IMR-90 (cell line): ENCODE data around the gene FHL2. TPM values are rescaled to one million over a fixed set of nuclear protein-coding genes. Genes with fewer than 3 reads are reported as not detected.

Experiments used
- ATAC-seq: fragments of 200-7000 bp; cut with Tn5 transposase; 2 replicates; pipeline ENCODE4 v1.9.1; 2020; ENCODE audit warnings: low read depth, mild to moderate bottlenecking, moderate library complexity
- BruUV-seq: library from RNA; stranded (reverse); fragments of 400-500 nt; replicated peaks from 2 replicates; lab custom pipeline; 2021; lab: Mats Ljungman, UMichigan
- CTCF ChIA-PET: fragments of 300-600 bp; formaldehyde crosslinking; extraction: SDS; loops from one replicate; lab custom pipeline; 2021; ENCODE audit warnings: antibody characterized with exemption; lab: Yijun Ruan, JAX
- POLR2A ChIA-PET: fragments of 300-600 bp; sonication (Branson Sonifier 250); formaldehyde crosslinking; loops from one replicate; lab custom pipeline; 2022; ENCODE audit warnings: antibody characterized with exemption; ENCODE audit not compliant: unreplicated experiment; lab: Charles Lee
- DNase-seq: peaks from one replicate; pipeline ENCODE4 v3.0.0; 2013
- H2AFZ ChIP-seq: replicated peaks from 2 replicates; pipeline ENCODE3; 2013; ENCODE audit warnings: low read length, mild to moderate bottlenecking; ENCODE audit not compliant: poor library complexity
- H2AK5ac ChIP-seq: 2 replicates; pipeline ENCODE4 v1.6.1; 2013; ENCODE audit warnings: low read depth, low read length, inconsistent platforms
- H2AK9ac ChIP-seq: replicated peaks from 2 replicates; pipeline ENCODE3; 2013; ENCODE audit warnings: mild to moderate bottlenecking, low read depth, low read length, moderate library complexity; ENCODE audit not compliant: poor library complexity
- H2BK120ac ChIP-seq: 2 replicates; pipeline ENCODE4 v1.6.1; 2013; ENCODE audit warnings: low read depth, low read length, inconsistent platforms
- H2BK15ac ChIP-seq: 3 replicates; pipeline ENCODE4 v1.6.1; 2013; ENCODE audit warnings: low read depth, low read length, inconsistent platforms
- H2BK20ac ChIP-seq: 2 replicates; pipeline ENCODE4 v1.6.1; 2013; ENCODE audit warnings: low read depth, mild to moderate bottlenecking, inconsistent platforms, low read length, moderate library complexity
- H2BK5ac ChIP-seq: 2 replicates; pipeline ENCODE4 v1.6.1; 2013; ENCODE audit warnings: mild to moderate bottlenecking, low read depth, low read length, inconsistent platforms; ENCODE audit not compliant: poor library complexity, severe bottlenecking
- H3K14ac ChIP-seq: replicated peaks from 2 replicates; pipeline ENCODE4 v1.6.1; 2013; ENCODE audit warnings: low read depth, low read length, inconsistent platforms
- H3K18ac ChIP-seq: 2 replicates; pipeline ENCODE4 v1.6.1; 2013; ENCODE audit warnings: low read depth, low read length, control low read depth
- H3K23ac ChIP-seq: 2 replicates; pipeline ENCODE4 v1.6.1; 2013; ENCODE audit warnings: low read depth, low read length, inconsistent platforms
- H3K27ac ChIP-seq: 2 replicates; pipeline ENCODE4 v1.5.1; 2013; ENCODE audit warnings: mild to moderate bottlenecking, control low read depth, low read length; ENCODE audit not compliant: insufficient read depth
- H3K27me3 ChIP-seq: 2 replicates; pipeline ENCODE4 v1.6.1; 2013; ENCODE audit warnings: low read length; ENCODE audit not compliant: control insufficient read depth, insufficient read depth
- H3K36me3 ChIP-seq: 2 replicates; pipeline ENCODE4 v1.6.1; 2013; ENCODE audit warnings: low read length, mixed read lengths; ENCODE audit not compliant: control insufficient read depth, insufficient read depth
- H3K4ac ChIP-seq: 2 replicates; pipeline ENCODE4 v1.6.1; 2013; ENCODE audit warnings: low read depth, low read length, inconsistent platforms
- H3K4me1 ChIP-seq: 2 replicates; pipeline ENCODE4 v1.6.1; 2013; ENCODE audit warnings: low read length, mixed read lengths; ENCODE audit not compliant: control insufficient read depth, insufficient read depth
- H3K4me2 ChIP-seq: 2 replicates; pipeline ENCODE4 v1.6.1; 2013; ENCODE audit warnings: low read depth, mild to moderate bottlenecking, control low read depth, low read length, moderate library complexity
- H3K4me3 ChIP-seq: 2 replicates; pipeline ENCODE4 v1.5.1; 2013; ENCODE audit warnings: low read depth, mild to moderate bottlenecking, control low read depth, low read length, moderate library complexity; ENCODE audit not compliant: insufficient read depth
- H3K56ac ChIP-seq: 2 replicates; pipeline ENCODE4 v1.6.1; 2013; ENCODE audit warnings: low read length, inconsistent platforms; ENCODE audit not compliant: insufficient read depth; ENCODE audit errors: extremely low read depth
- H3K79me1 ChIP-seq, 2 experiments: 2 replicates each; pipeline ENCODE4 v1.6.1; 2013; ENCODE audit warnings: low read length in 2 of 2, inconsistent platforms in 1 of 2, low read depth in 1 of 2
- H3K9ac ChIP-seq: 2 replicates; pipeline ENCODE4 v1.6.1; 2013; ENCODE audit warnings: low read depth, low read length, control low read depth
- H3K9me1 ChIP-seq: 2 replicates; pipeline ENCODE4 v1.6.1; 2013; ENCODE audit warnings: low read length, inconsistent platforms; ENCODE audit not compliant: insufficient read depth
- H3K9me3 ChIP-seq: 2 replicates; pipeline ENCODE4 v1.6.1; 2013; ENCODE audit warnings: low read length; ENCODE audit not compliant: control insufficient read depth, insufficient read depth
- H4K20me1 ChIP-seq: 2 replicates; pipeline ENCODE4 v1.6.1; 2013; ENCODE audit warnings: low read length, inconsistent platforms; ENCODE audit not compliant: insufficient read depth
- H4K5ac ChIP-seq: 2 replicates; pipeline ENCODE4 v1.6.1; 2013; ENCODE audit warnings: mild to moderate bottlenecking, low read depth, low read length, control low read depth
- H4K8ac ChIP-seq, 2 experiments: 2 replicates each; pipeline ENCODE4 v1.6.1; 2013; ENCODE audit warnings: low read depth in 2 of 2, low read length in 2 of 2, control low read depth in 1 of 2, inconsistent platforms in 1 of 2
- H4K91ac ChIP-seq: 2 replicates; pipeline ENCODE4 v1.6.1; 2013; ENCODE audit warnings: low read depth, low read length, inconsistent platforms; ENCODE audit not compliant: insufficient read depth
- BHLHE40 ChIP-seq: fragments of 150-350 bp; IDR thresholded peaks from 2 replicates; pipeline ENCODE4 v1.6.1; 2016; ENCODE audit warnings: mild to moderate bottlenecking, low read depth, low read length
- CEBPB ChIP-seq: IDR thresholded peaks from 2 replicates; pipeline ENCODE4 v1.6.1; 2012; ENCODE audit warnings: low read depth, low read length, improper control_type of control experiment
- CHD1 ChIP-seq: IDR thresholded peaks from 2 replicates; pipeline ENCODE4 v1.6.1; 2012; ENCODE audit warnings: low read depth, low read length, improper control_type of control experiment
- CTCF ChIP-seq: conservative IDR thresholded peaks from 2 replicates; pipeline ENCODE4 v1.5.1; 2012; ENCODE audit warnings: mild to moderate bottlenecking, low read depth, low read length, improper control_type of control experiment
- ELK1 ChIP-seq: fragments of 150-350 bp; IDR thresholded peaks from 2 replicates; pipeline ENCODE4 v1.6.1; 2016; ENCODE audit warnings: low read depth, mild to moderate bottlenecking, low read length, moderate library complexity, borderline replicate concordance
- FOS ChIP-seq: fragments of 150-350 bp; IDR thresholded peaks from 2 replicates; pipeline ENCODE4 v1.6.1; 2016; ENCODE audit warnings: low read depth, low read length
- MAFK ChIP-seq: IDR thresholded peaks from 2 replicates; pipeline ENCODE4 v1.6.1; 2012; ENCODE audit warnings: low read depth, low read length, improper control_type of control experiment
- MAZ ChIP-seq: IDR thresholded peaks from 2 replicates; pipeline ENCODE4 v1.6.1; 2012; ENCODE audit warnings: low read depth, mild to moderate bottlenecking, low read length, improper control_type of control experiment, moderate library complexity, borderline replicate concordance
- MXI1 ChIP-seq: IDR thresholded peaks from 2 replicates; pipeline ENCODE4 v1.6.1; 2012; ENCODE audit warnings: low read depth, mild to moderate bottlenecking, low read length, moderate library complexity, borderline replicate concordance
- NFE2L2 ChIP-seq: fragments of 150-350 bp; IDR thresholded peaks from 2 replicates; pipeline ENCODE4 v1.6.1; 2016; ENCODE audit warnings: low read depth, mild to moderate bottlenecking, low read length
- POLR2A ChIP-seq: IDR thresholded peaks from 2 replicates; pipeline ENCODE4 v1.6.1; 2012; ENCODE audit warnings: mild to moderate bottlenecking, low read depth, low read length
- RAD21 ChIP-seq: IDR thresholded peaks from 2 replicates; pipeline ENCODE4 v1.6.1; 2012; ENCODE audit warnings: low read length, improper control_type of control experiment
- RCOR1 ChIP-seq: IDR thresholded peaks from 2 replicates; pipeline ENCODE4 v1.6.1; 2012; ENCODE audit warnings: mild to moderate bottlenecking, low read length, improper control_type of control experiment; ENCODE audit not compliant: insufficient replicate concordance
- RFX5 ChIP-seq: IDR thresholded peaks from 2 replicates; pipeline ENCODE4 v1.8.0; 2012; ENCODE audit warnings: low read depth, mild to moderate bottlenecking, low read length, moderate library complexity
- SMC3 ChIP-seq: fragments of 150-350 bp; IDR thresholded peaks from 2 replicates; pipeline ENCODE4 v1.6.1; 2016; ENCODE audit warnings: low read depth, mild to moderate bottlenecking, antibody characterized with exemption, low read length, moderate library complexity
- USF2 ChIP-seq: fragments of 150-350 bp; IDR thresholded peaks from 2 replicates; pipeline ENCODE4 v1.6.1; 2017; ENCODE audit warnings: mild to moderate bottlenecking, antibody characterized with exemption, low read length, low read depth
- WGBS, 2 experiments: methylation state at CpG; one replicate each; pipeline versions ENCODE4 v1.1.5 to v1.1.7; 2013; ENCODE audit warnings: missing lambda C conversion rate in 2 of 2; ENCODE audit not compliant: insufficient read length in 1 of 2; ENCODE audit errors: extremely low coverage in 2 of 2; 5-methylcytosine and 5-hydroxymethylcytosine counted together
- dilution Hi-C: fragments of 300-500 bp; cut with HindIII; formaldehyde crosslinking; loops from one replicate; pipeline ENCODE4 v1.14.3; 2018; ENCODE audit warnings: low sequenced_read_pairs; ENCODE audit not compliant: unreplicated experiment
- in situ Hi-C: fragments of 300-500 bp; cut with MboI; formaldehyde crosslinking; loops from 3 replicates; pipeline ENCODE4 v1.14.3; 2019; ENCODE audit warnings: low sequenced_read_pairs, inconsistent platforms, mixed read lengths
- intact Hi-C: fragments of 100-400 bp; cut with micrococcal nuclease; formaldehyde crosslinking; loops from 2 replicates; pipeline ENCODE4 v1.10.0; 2022
- polyA plus RNA-seq, 3 experiments: library from polyadenylated mRNA; depleted of rRNA; stranded (reverse); fragments of >200 nt; gene quantifications; 2 replicates each; pipeline ENCODE4 v1.2.3, GENCODE V29; 2012; ENCODE audit warnings: low replicate concordance in 1 of 3
- total RNA-seq: library from RNA; depleted of rRNA; stranded (reverse); fragments of >200 nt; gene quantifications from 2 replicates; pipeline ENCODE4 v1.2.3, GENCODE V29; 2012

Gene FHL2
- total and polyA plus RNA-seq, 2 of the 4 experiments (the other 2 are of a cell fraction): 464 to 550 TPM

GRCh38 chr2:105323111-105323510 is 75.7 kb downstream of the FHL2 start:
- ATAC-seq: no peak
- Histone ChIP-seq H2BK15ac (no peak overlapping the region), H3K23ac (no peak overlapping the region), H3K14ac (no peak overlapping the region), H3K4me1 (peaks cover 16% of the 10 kb centered on the region), H3K79me1 (peaks cover 41 to 72% of the 10 kb centered on the region in 2 experiments), H4K20me1 (peaks cover 20% of the 10 kb centered on the region; the same call in 1 of the 2 replicates), H3K4ac (no peak overlapping the region), H3K9ac (no peak overlapping the region), H2AK5ac (0 out of 2 replicates have a peak overlapping the region, but pooled peaks have one; percentile 30), H3K4me3 (no peak overlapping the region), H3K18ac (no peak overlapping the region), H2AFZ (no peak overlapping the region), H4K91ac (no peak overlapping the region), H3K9me1 (peaks cover 20% of the 10 kb centered on the region), H3K4me2 (no peak overlapping the region), H3K27me3 (no peaks in the 10 kb centered on the region), H3K56ac (no peak overlapping the region), H2AK9ac (no peak overlapping the region), H3K27ac (no peak overlapping the region), H2BK5ac (no peak overlapping the region), H3K9me3 (no peaks in the 10 kb centered on the region), H4K8ac (no peak overlapping the region), H4K5ac (no peak overlapping the region), H2BK120ac (no peak overlapping the region), H2BK20ac (no peak overlapping the region), H3K36me3 (no peaks in the 10 kb centered on the region)
- POLR2A ChIA-PET: no interaction called here
- in situ Hi-C loops (no loop called here), intact Hi-C loops (no loop called here), dilution Hi-C loops (no loop called here)
- WGBS, 2 experiments: 82% methylated on average over 2 of the region's 5 CpGs; no CpG with 5 or more reads in 1 of the 2 experiments
- BruUV-seq: no TSS peak
- TF ChIP-seq BHLHE40 (no peak), SMC3 (no peak), NFE2L2 (no peak), MXI1 (no peak), FOS (no peak), RCOR1 (no peak), CTCF (no peak), CEBPB (no peak), RAD21 (no peak), MAFK (no peak), MAZ (no peak), RFX5 (no peak), POLR2A (no peak), ELK1 (no peak), USF2 (no peak), CHD1 (no peak)
- no peak for DNase-seq
- CTCF ChIA-PET: no interaction called here
